HG03571 (cell line): ENCODE results near the gene EPS8L1.
"Not testable (repeated sequence)": the region's sequence is repeated elsewhere in the genome, so short reads cannot be mapped to it uniquely, and the experiment has no call there.

Experiments
- ATAC-seq: cut with Tn5 transposase; IDR thresholded peaks from one replicate; pipeline ENCODE4 v1.9.1; 2021; ENCODE audit not compliant: unreplicated experiment

EPS8L1 gene

DNA sequence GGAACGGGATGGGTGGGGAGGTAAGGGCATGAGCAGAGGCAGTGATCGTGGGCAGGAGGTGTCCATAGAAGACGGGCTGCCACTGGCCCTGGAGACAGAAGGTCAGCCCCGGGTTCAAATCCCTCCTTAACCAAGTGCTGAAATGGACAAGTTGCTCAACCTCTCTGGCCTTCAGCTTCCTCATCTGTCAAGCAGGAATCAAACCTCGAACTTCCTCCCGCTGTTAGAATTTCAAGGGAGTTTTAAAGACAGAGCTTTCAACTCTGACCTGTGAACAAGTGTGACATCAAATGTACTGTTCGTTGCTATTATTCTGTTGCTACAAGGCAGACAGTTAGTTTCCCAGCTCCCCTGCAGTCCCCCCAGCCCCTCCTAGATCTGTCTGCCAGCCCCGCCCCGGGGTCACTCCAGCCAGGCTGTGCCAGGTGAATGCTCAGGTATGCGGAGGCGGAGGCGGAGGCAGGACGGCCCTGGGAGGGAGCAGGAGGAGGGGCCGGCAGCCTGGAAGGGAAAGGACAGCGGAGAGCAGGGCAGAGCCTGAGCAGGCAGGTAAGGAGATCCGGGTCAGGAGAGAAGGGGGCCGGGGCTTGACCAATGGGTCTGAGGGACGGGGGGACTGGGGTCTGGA is at the start of gene EPS8L1:
TSS of gene EPS8L1 (plus strand) at position 499 of the 628 bp plus-strand sequence. CDS start 576 bp downstream, outside the sequence.
- ATAC-seq, result no peak

DNA sequence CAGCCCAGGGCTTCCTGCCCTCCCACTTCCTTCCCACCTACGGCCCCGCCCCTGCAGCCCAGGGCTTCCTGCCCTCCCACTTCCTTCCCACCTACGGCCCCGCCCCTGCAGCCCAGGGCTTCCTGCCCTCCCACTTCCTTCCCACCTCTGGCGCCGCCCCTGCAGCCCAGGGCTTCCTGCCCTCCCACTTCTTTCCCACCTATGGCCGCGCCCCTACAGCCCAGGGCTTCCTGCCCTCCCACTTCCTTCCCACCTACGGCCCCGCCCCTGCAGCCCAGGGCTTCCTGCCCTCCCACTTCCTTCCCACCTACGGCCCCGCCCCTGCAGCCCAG is 48.6 kb upstream of the EPS8L1 start:
- ATAC-seq, result not testable (repeated sequence)

DNA sequence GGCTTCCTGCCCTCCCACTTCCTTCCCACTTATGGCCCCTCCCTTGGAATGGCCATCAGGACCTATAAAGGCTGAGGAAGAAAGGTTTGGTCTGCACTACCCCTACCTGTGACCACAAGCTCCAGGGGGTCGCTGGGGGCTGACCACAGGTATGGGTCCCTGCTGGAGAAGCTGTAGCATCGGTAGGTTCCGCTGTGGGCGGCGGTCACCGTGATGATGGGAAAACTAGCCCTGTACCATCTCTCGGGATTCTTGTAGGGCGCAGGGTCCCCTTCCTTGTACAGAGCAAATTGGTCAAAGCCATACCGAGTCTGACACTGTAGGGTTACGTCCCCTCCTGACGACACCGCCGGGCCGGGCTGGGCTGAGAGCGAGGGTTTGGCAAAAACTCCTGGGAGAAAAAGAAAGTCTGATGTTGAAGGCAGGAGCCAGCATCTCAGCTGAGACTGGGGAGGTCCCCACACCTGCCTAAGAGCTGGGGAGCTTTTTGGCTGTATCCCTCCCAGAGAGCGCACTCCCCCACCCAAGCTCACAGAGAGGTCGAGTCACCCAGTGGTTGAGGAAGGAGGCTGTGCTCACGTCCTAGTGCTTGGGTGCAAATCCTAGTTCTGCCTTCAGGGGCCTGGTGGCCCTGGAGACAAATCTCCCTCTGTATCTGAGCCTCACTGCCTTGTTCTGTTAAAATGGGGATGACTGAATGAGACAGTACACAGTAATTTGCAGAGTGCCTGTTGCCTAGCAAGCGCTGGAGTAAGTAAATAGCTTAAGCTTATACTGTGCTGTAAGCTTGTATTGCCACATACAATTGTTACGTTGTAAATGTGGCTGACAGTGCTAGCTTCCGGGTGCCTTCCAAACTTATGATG is 48.0 kb upstream of the EPS8L1 start:
- ATAC-seq, result no peak

DNA sequence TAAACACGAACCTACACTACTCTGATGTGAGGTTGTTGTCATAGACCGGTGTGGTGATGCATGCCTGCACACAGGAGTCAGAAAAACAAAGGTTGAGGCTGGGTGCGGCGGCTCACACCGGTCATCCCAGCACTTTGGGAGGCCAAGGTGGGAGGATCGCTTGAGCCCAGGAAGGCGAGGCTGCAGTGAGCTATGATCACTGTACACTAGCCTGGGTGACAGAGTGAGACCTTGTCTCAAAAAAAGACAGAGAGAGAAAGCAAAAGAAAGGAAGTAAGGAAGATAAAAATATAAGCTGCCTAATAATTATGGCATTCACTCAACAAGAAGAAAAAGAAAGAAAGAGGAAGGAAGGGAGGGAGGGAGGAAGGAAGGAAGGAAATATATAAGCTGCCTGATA is 46.9 kb upstream of the EPS8L1 start:
- ATAC-seq, result no peak

DNA sequence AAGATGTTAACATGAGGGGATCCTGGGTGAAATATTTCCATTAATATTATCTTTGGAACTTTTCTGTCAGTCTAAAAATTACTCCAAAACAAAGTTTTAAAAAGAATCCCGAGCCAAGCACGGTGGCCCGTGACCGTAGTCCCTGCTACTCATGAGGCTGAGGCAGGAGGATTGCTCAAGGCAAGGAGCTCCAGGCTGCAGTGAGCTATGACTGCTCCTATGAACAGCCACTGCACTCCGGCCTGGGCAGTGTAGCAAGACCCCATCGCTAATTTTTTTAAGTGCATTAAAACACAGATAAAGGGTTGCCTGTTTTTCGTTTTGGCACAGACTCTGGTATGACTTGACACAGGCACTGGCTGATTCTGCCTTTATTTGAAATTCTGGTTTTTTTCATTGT is 44.5 kb upstream of the EPS8L1 start:
- ATAC-seq, result no peak

DNA sequence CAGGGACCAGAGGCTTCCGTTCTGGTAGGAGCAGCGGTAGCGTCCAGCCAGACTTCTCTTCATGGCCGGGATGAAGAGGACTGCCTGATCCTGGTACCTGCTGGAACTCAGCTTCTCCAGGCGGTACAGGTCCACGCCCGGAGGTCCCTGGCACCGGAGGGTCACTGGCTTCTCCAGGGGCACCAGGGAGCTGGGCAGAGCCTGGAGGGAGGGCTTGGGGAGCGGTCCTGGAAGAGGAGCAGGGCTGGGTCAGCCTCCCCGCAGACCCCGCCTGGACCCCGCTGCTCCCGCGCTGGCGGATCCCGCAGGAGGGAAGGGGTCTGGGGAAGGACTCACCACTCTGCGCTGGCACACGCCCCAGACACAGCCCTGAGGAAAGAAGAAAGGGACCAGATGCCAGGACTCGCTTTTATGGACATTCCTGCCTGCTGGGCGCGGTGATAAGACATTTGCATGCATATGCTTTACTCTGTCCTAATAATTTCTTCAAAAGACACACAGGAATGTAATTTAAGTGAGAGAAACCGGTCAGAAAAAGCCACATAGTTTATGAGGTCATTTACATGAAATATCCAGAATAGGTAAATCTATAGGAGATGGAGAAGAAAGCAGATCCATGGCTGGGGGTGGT is 43.4 kb upstream of the EPS8L1 start:
- ATAC-seq, result no peak

DNA sequence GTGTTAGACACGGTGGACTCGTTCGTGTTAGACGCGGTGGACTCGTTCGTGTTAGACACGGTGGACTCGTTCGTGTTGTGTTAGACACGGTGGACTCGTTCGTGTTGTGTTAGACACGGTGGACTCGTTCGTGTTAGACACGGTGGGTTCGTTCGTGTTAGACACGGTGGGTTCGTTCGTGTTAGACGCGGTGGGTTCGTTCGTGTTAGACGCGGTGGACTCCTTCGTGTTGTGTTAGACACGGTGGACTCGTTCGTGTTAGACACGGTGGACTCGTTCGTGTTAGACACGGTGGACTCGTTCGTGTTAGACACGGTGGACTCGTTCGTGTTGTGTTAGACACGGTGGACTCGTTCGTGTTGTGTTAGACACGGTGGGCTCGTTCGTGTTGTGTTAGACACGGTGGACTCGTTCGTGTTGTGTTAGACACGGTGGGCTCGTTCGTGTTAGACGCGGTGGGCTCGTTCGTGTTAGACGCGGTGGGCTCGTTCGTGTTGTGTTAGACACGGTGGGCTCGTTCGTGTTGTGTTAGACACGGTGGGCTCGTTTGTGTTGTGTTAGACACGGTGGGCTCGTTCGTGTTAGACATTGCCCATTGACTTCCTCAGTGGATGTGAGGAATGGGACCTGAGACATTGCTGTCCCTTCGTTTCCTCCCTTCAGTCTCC is 42.6 kb upstream of the EPS8L1 start:
- ATAC-seq, result not testable (repeated sequence)

DNA sequence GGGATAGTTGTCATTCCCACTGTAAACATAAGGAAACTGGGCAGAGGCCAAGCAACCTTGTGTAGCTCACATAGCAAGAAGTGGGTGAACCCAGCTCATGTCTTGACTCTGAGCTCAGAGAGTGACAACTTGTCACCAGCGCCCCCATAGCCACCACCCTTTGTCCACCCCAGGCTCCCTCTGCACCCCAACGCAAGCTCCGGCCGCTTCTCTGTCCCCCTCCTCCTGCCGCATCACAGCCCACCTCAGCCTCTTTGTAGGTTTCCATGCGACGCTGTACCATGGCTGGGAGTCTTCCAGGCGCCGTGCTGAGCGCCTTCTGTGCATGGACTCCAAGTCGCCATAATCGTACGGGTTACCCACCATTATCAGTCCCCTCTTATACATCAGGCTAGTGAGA is 40.9 kb upstream of the EPS8L1 start:
- no peak for ATAC-seq

DNA sequence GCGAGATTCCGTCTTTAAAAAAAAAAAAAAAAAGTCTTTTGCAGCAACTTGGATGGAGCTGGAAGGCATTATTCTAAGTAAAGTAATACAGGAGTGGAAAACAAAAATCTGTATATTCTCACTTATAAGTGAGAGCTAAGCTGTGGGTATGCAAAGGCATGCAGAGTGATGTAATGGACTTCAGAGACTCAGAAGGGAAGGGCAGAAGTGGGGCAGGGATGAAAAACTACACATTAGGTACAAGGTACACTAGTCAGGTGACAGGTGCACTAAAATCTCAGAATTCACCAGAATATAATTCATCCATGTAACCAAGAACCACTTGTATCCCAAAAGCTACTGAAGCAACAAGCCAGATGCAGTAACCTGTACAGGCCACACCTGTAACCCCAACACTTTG is 39.6 kb upstream of the EPS8L1 start:
- no peak for ATAC-seq

DNA sequence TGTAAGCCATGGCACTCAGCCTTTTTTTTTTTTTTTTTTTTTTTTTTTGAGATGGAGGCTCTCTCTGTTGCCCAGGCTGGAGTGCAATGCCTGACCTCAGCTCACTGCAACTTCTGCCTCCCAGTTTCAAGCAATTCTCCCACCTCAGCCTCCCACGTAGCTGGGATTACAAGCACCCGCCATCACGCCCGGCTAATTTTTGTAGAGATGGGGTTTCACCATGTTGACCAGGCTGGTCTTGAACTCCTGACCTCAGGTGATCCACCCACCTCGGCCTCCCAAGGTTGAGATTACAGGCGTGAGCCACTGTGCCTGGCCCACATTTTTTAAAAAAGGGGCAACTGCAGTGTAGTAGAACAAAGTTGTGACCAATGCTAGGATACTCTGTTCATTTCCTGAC is 38.1 kb upstream of the EPS8L1 start:
- ATAC-seq, result not testable (repeated sequence)

DNA sequence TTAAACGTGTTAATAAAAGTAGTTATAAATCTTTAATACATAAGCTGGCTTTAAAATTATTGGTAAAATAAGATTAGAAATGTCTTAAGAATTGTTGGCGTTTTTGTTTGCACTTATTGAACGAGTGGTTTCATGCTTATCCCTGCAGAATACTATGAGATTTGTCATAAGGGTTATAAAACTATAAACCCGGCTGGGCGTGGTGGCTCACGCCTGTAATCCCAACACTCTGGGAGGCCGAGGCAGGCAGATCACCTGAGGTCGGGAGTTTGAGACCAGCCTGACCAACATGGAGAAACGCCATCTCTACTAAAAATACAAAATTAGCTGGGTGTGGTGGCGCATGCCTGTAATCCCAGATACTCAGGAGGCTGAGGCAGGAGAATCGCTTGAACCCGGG is 35.0 kb upstream of the EPS8L1 start:
- not testable (repeated sequence) for ATAC-seq

DNA sequence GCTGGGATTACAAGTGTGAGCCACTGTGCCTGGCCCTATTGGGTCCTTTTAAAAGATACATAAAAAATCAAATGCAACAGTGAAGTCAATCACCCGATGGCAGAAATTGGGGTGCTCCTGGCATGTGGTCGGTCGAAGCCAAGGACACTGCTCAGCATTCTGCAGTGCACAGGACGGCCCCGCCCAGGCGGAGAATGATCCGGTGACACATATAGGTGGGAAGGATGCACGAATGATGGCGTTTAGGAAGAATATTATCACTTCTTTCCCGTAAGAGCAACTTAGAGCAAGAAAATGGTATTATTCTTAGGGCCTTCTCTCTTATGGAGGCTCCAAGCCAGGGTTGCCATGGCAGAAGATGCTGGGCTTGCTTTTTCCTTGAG is 34.4 kb upstream of the EPS8L1 start:
- no peak for ATAC-seq

DNA sequence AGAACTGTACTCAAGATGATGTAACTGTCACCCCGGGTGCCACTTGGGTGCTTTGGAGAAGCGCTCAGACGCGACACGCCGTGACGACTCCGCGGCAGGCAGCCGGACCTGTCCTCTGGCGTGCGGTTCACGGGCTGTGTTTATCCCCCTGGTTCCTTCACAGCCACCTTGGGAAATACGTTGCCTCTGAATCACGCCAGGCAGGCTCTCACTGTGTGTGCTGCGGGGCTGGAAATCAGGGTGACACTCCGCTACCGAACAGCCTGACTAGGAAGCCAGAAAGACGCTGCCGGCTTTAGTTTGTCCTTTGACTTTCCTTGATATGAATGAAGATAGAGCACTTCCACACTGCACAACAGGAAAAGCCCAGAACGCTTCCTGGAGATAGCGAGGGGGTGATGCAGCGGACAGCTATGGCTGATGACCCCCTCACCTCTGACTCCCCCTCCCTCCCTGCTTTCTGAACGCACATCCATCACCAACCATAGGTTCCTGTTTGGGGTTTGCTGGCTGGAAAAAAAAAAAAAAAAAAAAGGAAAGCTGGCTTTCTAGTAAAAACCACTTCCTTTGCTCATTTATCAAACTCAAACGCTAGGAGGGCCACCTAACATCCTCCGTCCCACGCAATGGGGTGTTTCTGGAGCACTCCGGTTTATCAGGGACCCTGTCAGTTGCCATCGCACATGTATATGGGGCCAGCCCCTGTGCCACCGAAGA is 33.9 kb upstream of the EPS8L1 start:
- ATAC-seq, result no peak

DNA sequence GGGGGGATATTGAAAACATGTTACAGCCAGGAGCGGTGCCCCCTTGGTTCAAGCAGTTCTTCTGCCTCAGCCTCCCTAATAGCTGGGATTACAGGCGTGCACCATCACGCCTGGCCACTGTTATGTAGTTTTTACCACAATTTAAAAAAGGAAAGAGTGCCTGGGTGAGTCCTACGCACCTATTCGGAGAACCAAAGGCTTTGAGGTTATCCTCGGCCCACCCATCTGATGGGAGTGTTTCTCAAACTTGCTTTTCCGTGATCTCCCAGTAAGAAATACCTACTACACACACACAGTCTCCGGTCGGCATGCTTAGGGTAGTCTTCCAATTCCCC is 33.4 kb upstream of the EPS8L1 start:
- no peak for ATAC-seq

DNA sequence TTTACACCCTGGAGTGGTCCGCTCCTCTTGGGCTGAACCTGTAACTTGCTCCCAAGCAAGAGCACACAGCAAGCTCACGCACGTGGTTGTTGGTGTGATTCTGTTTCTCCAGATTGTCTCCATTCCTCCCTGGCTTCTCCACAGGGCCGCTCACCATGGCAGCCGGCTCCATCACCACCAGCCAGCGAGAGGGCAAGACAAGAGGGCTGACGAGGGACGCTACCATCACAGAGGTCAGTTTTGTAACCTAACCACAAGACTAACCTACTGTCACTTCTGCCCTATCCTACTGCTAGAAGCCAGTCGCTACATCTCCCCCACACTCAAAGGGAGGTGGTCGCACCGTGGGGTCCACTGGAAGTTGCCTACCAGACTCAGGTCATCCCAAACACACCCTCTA is 33.0 kb upstream of the EPS8L1 start:
- ATAC-seq, result no peak

DNA sequence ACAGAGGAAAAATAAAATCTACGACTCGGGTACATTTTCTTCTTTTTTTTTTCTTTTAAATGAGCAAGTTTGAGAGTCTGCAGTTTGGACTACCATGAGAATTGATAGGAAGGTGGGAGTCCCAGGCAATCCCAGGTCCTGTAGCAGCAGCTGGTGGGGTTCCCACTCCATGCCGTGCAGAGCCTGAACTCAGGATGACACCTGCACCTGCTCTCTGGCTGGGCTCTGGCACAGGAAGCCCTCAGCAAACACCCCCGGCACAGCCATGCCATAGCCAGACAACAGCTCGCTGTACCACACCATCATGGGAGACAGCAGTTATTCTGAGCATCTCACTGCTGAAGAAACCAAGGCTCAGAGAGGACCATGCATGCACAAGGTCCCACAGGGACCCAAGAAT is 31.4 kb upstream of the EPS8L1 start:
- no peak for ATAC-seq

DNA sequence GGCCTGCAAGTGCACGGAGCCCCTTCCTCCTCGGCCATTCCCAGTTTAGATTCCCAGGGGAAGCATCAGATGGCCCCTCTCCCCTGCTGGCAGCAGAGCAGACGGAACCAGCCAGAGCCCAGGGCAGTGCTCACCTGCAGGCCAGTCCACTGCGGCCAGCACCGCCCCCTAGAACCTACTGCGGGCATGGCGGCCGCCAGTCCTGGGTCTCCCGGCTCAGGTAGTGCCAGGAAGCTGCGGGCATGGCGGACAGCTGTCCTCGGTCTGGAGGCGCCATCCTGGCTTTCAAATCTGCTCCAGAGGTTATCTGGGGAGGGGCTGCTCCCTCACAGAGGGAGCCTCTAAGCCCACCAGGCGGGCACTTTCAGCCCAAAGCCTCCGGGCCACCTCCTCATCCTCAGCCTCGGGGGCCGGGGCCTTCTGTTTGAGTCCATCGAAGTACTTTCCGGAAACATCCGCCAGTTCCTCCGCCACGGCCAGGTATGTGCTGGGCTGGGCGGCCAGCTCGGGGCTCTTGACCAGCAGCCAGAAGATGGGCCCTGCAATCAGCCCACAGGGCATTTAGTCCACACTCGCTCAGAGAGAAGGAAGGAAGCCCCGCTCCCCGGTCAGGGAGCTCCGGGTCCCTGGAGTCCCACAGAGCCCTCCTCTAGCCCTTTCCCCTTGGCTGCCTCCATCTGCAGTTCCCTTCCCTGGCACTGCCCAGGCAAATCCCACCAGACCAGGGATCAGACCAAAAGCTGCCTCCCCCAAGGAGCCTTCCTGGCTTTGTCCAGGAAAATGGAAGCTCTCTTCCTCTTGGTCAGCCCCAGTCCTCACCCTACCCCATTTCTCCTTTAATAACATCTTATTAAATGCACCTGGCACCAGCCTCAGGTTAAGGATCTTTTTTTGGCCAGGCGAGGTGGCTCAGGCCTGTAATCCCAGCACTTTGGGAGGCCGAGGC is 30.6 kb upstream of the EPS8L1 start:
- ATAC-seq, result no peak

DNA sequence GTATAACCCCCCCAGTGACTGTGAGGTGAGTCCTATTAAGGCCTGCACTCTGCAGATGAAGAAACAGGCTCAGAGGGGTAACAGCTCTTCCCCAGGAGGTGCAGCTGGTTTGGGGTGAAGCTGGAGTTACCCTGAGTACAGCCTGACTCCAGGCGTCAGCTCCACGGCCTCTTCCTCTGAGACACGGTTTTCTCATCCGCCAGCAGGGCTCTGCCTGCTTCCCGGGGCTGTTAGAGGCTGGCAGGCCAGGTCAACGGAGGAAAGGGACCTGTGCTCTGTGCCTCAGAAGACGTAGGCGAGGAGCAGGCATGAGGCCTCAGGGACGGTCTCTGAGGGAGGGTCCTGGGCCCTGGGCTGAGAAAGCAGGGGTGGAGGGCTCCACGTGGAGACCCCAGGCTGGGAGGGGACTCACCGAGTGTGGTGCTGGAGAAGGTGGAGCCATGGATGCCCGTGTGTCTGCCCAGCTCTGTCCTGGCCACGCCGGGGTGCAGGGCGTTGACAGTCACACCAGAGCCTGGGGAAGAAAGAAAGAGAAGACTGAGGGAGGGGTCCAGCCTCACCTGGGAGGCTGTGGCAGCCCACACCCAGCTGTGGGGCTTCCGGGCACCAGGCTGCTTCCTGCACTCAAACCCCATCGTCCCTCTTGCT is 28.6 kb upstream of the EPS8L1 start:
- no peak for ATAC-seq

DNA sequence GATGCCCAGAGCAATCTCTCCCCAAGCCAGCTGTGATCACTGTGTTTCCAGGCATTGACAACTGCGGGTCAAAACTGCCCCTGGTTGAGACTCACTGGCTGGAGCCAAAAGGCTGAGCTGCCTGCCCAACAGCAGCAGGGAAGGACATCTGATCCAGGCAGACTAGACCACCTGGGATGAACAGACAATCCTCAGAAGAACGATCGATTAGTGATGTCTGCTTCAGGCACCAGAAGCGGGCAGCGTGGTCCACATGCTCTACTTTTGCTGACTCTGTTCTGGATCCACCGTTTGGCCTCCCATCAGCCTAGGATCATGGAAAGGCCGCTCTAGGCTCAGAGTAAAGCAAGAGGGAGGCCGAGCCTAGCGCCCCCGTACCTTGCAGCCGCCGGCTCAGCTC is 27.7 kb upstream of the EPS8L1 start:
- ATAC-seq, result no peak

DNA sequence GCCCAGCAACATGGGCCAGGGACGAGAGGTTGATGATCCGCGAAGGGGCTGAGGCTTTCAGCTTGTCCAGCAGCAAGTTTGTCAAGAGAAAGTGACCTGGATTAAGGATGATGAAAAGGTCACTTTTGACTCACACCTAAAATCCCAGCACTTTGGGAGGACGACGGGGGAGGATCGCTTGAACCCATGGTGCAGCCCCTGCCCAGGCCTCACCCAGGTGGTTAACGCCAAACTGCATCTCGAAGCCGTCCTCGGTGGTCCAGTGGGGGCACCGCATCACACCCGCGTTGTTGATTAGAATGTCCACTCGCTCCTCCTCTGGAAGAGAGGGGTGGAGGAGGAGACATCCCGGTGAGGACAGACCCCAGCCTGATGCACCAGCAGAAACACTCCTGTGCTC is 27.2 kb upstream of the EPS8L1 start:
- no peak for ATAC-seq
